Neuronal stem cell (in vitro differentiated cells): ENCODE data around the gene FBXO42.

Source experiments
- DNase-seq: peaks from one replicate; pipeline ENCODE4 v3.0.0-alpha.2; 2013; ENCODE audit warnings: low spot score
- H2AFZ ChIP-seq: one replicate; pipeline ENCODE4 v1.6.1; 2013; ENCODE audit warnings: mild to moderate bottlenecking, low read length, inconsistent platforms
- H2AK5ac ChIP-seq: 2 replicates; pipeline ENCODE4 v1.6.1; 2013; ENCODE audit warnings: low read depth, mild to moderate bottlenecking, inconsistent platforms, low read length, moderate library complexity, mixed read lengths
- H2BK120ac ChIP-seq: 2 replicates; pipeline ENCODE4 v1.6.1; 2013; ENCODE audit warnings: low read depth, mild to moderate bottlenecking, inconsistent platforms, low read length, moderate library complexity, mixed read lengths
- H2BK12ac ChIP-seq: one replicate; pipeline ENCODE4 v1.6.1; 2013; ENCODE audit warnings: low read length, inconsistent platforms
- H2BK15ac ChIP-seq: 2 replicates; pipeline ENCODE4 v1.6.1; 2013; ENCODE audit warnings: mild to moderate bottlenecking, low read length, inconsistent platforms, mixed read lengths
- H2BK5ac ChIP-seq: one replicate; pipeline ENCODE4 v1.6.1; 2013; ENCODE audit warnings: inconsistent platforms, mild to moderate bottlenecking, low read length, moderate library complexity
- H3K14ac ChIP-seq: one replicate; pipeline ENCODE4 v1.6.1; 2013; ENCODE audit warnings: low read length, inconsistent platforms
- H3K18ac ChIP-seq: 2 replicates; pipeline ENCODE4 v1.6.1; 2013; ENCODE audit warnings: low read length, inconsistent platforms
- H3K23ac ChIP-seq: 2 replicates; pipeline ENCODE4 v1.6.1; 2013; ENCODE audit warnings: low read depth, mild to moderate bottlenecking, mixed read lengths, low read length, inconsistent platforms; ENCODE audit not compliant: poor library complexity
- H3K27ac ChIP-seq: replicated peaks from 3 replicates; pipeline ENCODE4 v1.5.1; 2013; ENCODE audit warnings: low read length, inconsistent platforms
- H3K27me3 ChIP-seq, 3 experiments: 2 replicates each; pipeline ENCODE4 v1.6.1; 2013; ENCODE audit warnings: low read length in 3 of 3, mild to moderate bottlenecking in 2 of 3, inconsistent platforms in 1 of 3, low read depth in 1 of 3, mixed read lengths in 1 of 3, moderate library complexity in 1 of 3; ENCODE audit not compliant: control insufficient read depth in 3 of 3, insufficient read depth in 3 of 3
- H3K36me3 ChIP-seq, 2 donors: replicated peaks in 1 of 2; 2 replicates each; pipeline ENCODE4 v1.6.1; 2013; ENCODE audit warnings: low read length in 2 of 2; ENCODE audit not compliant: control insufficient read depth in 2 of 2, insufficient read depth in 2 of 2
- H3K4ac ChIP-seq: 2 replicates; pipeline ENCODE4 v1.6.1; 2013; ENCODE audit warnings: inconsistent platforms, mild to moderate bottlenecking, low read length, moderate library complexity
- H3K4me1 ChIP-seq, 2 donors: 1 replicate in 1 of 2; 2 replicates in 1 of 2; pipeline ENCODE4 v1.6.1; 2013; ENCODE audit warnings: low read length in 2 of 2, low read depth in 1 of 2; ENCODE audit not compliant: control insufficient read depth in 2 of 2, insufficient read depth in 1 of 2
- H3K4me2 ChIP-seq: one replicate; pipeline ENCODE4 v1.6.1; 2013; ENCODE audit warnings: mild to moderate bottlenecking, low read length, inconsistent platforms; ENCODE audit not compliant: insufficient read depth, poor library complexity, severe bottlenecking
- H3K4me3 ChIP-seq, 2 donors: 2 replicates each; pipeline ENCODE4 v1.5.1; 2013; ENCODE audit warnings: low read length in 2 of 2, mild to moderate bottlenecking in 2 of 2, inconsistent platforms in 1 of 2, moderate library complexity in 1 of 2
- H3K79me1 ChIP-seq: one replicate; pipeline ENCODE4 v1.6.1; 2013; ENCODE audit warnings: low read depth, mild to moderate bottlenecking, inconsistent platforms, low read length, moderate library complexity
- H3K9ac ChIP-seq: one replicate; pipeline ENCODE4 v1.6.1; 2013; ENCODE audit warnings: mild to moderate bottlenecking, low read depth, low read length, inconsistent platforms; ENCODE audit not compliant: poor library complexity
- H3K9me3 ChIP-seq, 2 donors: replicated peaks in 1 of 2; 2 replicates each; pipeline versions ENCODE3 to v1.6.1; 2013; ENCODE audit warnings: low read length in 2 of 2, mild to moderate bottlenecking in 2 of 2, inconsistent platforms in 1 of 2, low read depth in 1 of 2, mixed read lengths in 1 of 2, moderate library complexity in 1 of 2; ENCODE audit not compliant: control insufficient read depth in 2 of 2, insufficient read depth in 1 of 2
- H4K8ac ChIP-seq: one replicate; pipeline ENCODE4 v1.6.1; 2013; ENCODE audit warnings: low read depth, mild to moderate bottlenecking, inconsistent platforms, low read length, moderate library complexity
- H4K91ac ChIP-seq: one replicate; pipeline ENCODE4 v1.6.1; 2013; ENCODE audit warnings: low read length, low read depth, mild to moderate bottlenecking, inconsistent platforms; ENCODE audit not compliant: poor library complexity
- WGBS, 2 donors: extraction: QIAGEN DNeasy Blood & Tissue Kit; methylation state at CpG; one replicate each; pipeline ENCODE4 v1.1.7; 2013; ENCODE audit warnings: missing lambda C conversion rate in 2 of 2, mixed read lengths in 1 of 2; ENCODE audit not compliant: insufficient read length in 2 of 2, insufficient replicate concordance in 1 of 2; ENCODE audit errors: extremely low coverage in 2 of 2; 5-methylcytosine and 5-hydroxymethylcytosine counted together

Gene FBXO42

GRCh38 chr1:16275591-16275990 lies 76.7 kb downstream of the FBXO42 start:
- no peak overlapping the region for H2BK120ac ChIP-seq
- no peak overlapping the region for H3K27ac ChIP-seq
- no CpG with 5 or more reads among the region's 7 CpGs for WGBS, 2 donors
- no peak overlapping the region for H3K4me2 ChIP-seq
- no peak overlapping the region for H2AK5ac ChIP-seq
- no peak overlapping the region for H2BK12ac ChIP-seq
- no peaks in the 10 kb centered on the region for H3K4me1 ChIP-seq
- H4K91ac ChIP-seq, result no peak overlapping the region
- DNase-seq, result no peak
- no peak overlapping the region for H2BK15ac ChIP-seq
- no peaks in the 10 kb centered on the region for H3K9me3 ChIP-seq
- H3K23ac ChIP-seq, result no peak overlapping the region
- no peak overlapping the region for H2BK5ac ChIP-seq
- no peaks in the 10 kb centered on the region for H3K27me3 ChIP-seq
- H3K36me3 ChIP-seq, result peaks cover 0 to 15% of the 10 kb centered on the region in 2 donors
- H4K8ac ChIP-seq, result no peak overlapping the region
- no peak overlapping the region for H3K4me3 ChIP-seq
- no peak overlapping the region for H3K14ac ChIP-seq
- H3K4ac ChIP-seq, result no peak overlapping the region
- H3K79me1 ChIP-seq, result peaks cover 3% of the 10 kb centered on the region
- no peak overlapping the region for H3K9ac ChIP-seq
- no peak overlapping the region for H2AFZ ChIP-seq
- H3K18ac ChIP-seq, result no peak overlapping the region

DNA sequence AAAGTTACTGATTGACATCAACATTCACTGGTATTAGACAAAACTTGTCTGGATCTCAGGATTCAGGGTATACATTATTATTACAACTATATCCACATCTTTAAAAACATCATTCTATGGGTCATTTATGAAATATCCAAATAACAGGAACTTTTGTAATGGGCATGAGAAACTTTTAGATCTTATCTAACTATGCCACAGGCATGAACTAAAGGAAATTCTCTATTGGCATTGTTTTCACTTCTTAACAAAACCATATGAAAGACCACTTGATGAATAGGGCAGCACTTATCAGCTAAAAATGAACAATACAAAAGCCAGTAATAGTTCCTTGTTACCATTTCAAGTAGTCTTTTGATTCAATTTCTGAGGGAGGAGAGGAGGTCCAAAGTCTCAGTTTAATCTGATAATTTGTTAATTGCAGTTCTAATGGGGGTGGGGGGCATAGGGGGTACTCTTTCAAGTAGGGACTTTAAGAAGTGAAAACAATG lies 84.5 kb downstream of the FBXO42 start:
- Histone ChIP-seq H3K4ac (no peak overlapping the region), H3K4me3 (no peak overlapping the region), H3K18ac (no peak overlapping the region), H3K14ac (no peak overlapping the region), H2AK5ac (no peak overlapping the region), H2BK120ac (no peak overlapping the region), H2BK5ac (no peak overlapping the region), H4K8ac (no peak overlapping the region), H3K23ac (no peak overlapping the region), H3K79me1 (peaks cover 5% of the 10 kb centered on the region), H3K36me3 (peaks cover 0 to under 1% of the 10 kb centered on the region in 2 donors), H3K9me3 (no peaks in the 10 kb centered on the region), H3K27me3 (no peaks in the 10 kb centered on the region), H2BK15ac (no peak overlapping the region), H2BK12ac (no peak overlapping the region), H3K9ac (no peak overlapping the region), H2AFZ (no peak overlapping the region), H3K4me1 (peaks cover 2 to 10% of the 10 kb centered on the region in 2 donors), H4K91ac (no peak overlapping the region), H3K4me2 (no peak overlapping the region), H3K27ac (no peak overlapping the region)
- DNase-seq, result no peak

DNA sequence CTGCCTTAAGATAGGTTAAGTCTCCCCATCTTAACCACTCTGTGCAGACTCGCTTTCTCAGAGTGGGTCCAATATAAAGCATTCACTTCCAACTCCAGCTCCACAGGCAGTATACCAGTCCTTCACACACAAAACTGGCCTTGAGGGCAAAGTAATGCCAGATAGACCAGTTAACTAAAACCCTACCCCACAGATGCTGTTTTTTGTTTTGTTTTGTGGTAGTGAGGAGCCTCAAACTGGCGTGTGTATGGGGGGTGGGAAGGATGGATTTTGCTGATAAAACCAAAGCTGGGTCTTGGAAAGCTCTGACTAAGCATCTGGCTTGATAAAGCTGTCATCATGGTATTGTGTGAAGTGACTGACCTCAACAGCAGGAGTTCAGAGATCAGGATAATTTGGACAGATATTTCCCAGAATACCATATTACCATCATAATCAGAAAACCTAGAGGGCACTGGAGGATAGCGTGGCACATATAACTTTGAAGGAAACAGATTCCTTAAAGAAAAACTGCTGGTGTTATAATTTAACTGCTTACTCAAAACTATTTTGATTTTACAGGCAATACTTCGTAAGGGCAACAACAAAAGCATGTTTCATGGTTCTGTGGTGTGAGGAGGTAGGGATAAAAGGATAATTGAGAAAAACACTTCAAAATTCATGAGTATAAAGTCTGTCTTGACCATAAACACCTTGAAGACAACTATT lies 85.7 kb downstream of the FBXO42 start:
- no CpG with 5 or more reads among the region's 4 CpGs for WGBS, 2 donors
- no peak overlapping the region for H3K18ac ChIP-seq

GRCh38 chr1:16262067-16262466 lies 90.2 kb downstream of the FBXO42 start:
- no peak overlapping the region for H2AK5ac ChIP-seq
- no peak for DNase-seq
- H3K9me3 ChIP-seq, result no peaks in the 10 kb centered on the region
- H3K9ac ChIP-seq, result no peak overlapping the region
- WGBS, 2 donors, result no CpG with 5 or more reads among the region's 1 CpG
- H3K36me3 ChIP-seq, result peaks cover 0 to 6% of the 10 kb centered on the region in 2 donors
- no peak overlapping the region for H3K4ac ChIP-seq
- H3K79me1 ChIP-seq, result peaks cover 2% of the 10 kb centered on the region
- no peak overlapping the region for H4K91ac ChIP-seq
- no peak overlapping the region for H2BK120ac ChIP-seq
- H2AFZ ChIP-seq, result no peak overlapping the region
- no peak overlapping the region for H3K4me2 ChIP-seq
- H2BK12ac ChIP-seq, result no peak overlapping the region
- H2BK15ac ChIP-seq, result no peak overlapping the region
- peaks cover 4 to 10% of the 10 kb centered on the region in 2 donors for H3K4me1 ChIP-seq
- H3K27me3 ChIP-seq, result no peaks in the 10 kb centered on the region
- no peak overlapping the region for H4K8ac ChIP-seq
- no peak overlapping the region for H3K4me3 ChIP-seq
- H2BK5ac ChIP-seq, result no peak overlapping the region
- H3K14ac ChIP-seq, result no peak overlapping the region
- H3K18ac ChIP-seq, result no peak overlapping the region
- no peak overlapping the region for H3K27ac ChIP-seq
- H3K23ac ChIP-seq, result no peak overlapping the region

More for the DNA sequence above, 85.7 kb downstream of the FBXO42 start:
- Histone ChIP-seq H3K9me3 (no peaks in the 10 kb centered on the region), H3K4me2 (no peak overlapping the region), H2AFZ (no peak overlapping the region), H3K23ac (no peak overlapping the region), H3K79me1 (peaks cover 5% of the 10 kb centered on the region), H2BK15ac (no peak overlapping the region), H3K36me3 (peaks cover 0 to 6% of the 10 kb centered on the region in 2 donors), H3K9ac (no peak overlapping the region), H3K4ac (no peak overlapping the region), H3K27me3 (no peaks in the 10 kb centered on the region), H4K91ac (no peak overlapping the region), H3K4me3 (no peak overlapping the region), H3K14ac (no peak overlapping the region), H4K8ac (no peak overlapping the region), H3K27ac (no peak overlapping the region), H2BK5ac (no peak overlapping the region), H3K4me1 (peaks cover 2 to 10% of the 10 kb centered on the region in 2 donors), H2BK12ac (no peak overlapping the region), H2BK120ac (no peak overlapping the region), H2AK5ac (no peak overlapping the region)
- DNase-seq, result no peak
